ENCODE results near the gene ASS1.

DNA sequence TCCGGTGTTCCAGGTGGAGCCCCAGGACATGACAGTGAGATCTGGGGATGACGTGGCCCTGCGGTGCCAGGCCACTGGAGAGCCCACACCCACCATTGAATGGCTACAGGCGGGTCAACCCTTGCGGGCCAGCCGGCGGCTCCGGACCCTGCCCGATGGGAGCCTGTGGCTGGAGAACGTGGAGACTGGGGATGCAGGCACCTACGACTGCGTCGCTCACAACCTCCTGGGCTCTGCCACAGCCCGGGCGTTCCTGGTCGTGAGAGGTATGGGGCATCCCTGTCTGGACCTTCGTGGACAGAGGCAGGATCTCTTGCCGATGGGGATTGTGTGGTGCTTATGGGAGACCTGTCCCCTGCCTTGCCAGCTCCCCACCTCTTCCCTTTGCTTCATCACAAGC is 26.0 kb upstream of the ASS1 start:
- no peak for TF ChIP-seq TAF1 (CRISPR knock-in tag; IDR thresholded peaks at IDR 0.05)
- TF ChIP-seq, protein P1, sequence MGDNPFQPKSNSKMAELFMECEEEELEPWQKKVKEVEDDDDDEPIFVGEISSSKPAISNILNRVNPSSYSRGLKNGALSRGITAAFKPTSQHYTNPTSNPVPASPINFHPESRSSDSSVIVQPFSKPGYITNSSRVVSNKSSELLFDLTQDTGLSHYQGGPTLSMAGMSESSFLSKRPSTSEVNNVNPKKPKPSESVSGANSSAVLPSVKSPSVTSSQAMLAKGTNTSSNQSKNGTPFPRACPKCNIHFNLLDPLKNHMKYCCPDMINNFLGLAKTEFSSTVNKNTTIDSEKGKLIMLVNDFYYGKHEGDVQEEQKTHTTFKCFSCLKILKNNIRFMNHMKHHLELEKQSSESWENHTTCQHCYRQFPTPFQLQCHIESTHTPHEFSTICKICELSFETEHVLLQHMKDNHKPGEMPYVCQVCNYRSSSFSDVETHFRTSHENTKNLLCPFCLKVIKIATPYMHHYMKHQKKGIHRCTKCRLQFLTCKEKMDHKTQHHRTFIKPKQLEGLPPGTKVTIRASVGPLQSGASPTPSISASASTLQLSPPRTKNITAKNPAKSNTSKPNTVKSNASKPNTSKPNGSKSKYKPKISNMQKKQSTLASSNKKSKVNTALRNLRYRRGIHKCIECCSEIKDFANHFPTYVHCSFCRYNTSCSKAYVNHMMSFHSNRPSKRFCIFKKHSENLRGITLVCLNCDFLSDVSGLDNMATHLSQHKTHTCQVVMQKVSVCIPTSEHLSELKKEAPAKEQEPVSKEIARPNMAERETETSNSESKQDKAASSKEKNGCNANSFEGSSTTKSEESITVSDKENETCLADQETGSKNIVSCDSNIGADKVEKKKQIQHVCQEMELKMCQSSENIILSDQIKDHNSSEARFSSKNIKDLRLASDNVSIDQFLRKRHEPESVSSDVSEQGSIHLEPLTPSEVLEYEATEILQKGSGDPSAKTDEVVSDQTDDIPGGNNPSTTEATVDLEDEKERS (CRISPR knock-in tag; IDR thresholded peaks at IDR 0.05) = no peak
- TF ChIP-seq NFIC (IDR thresholded peaks at IDR 0.05; ENCODE audit: low read length) = no peak
- TF ChIP-seq SIX1 (CRISPR knock-in tag; IDR thresholded peaks at IDR 0.05; ENCODE audit: borderline replicate concordance) = no peak
- TF ChIP-seq ZNF253 (CRISPR knock-in tag; IDR thresholded peaks at IDR 0.05; ENCODE audit: borderline replicate concordance) = no peak
- TF ChIP-seq REPIN1 (CRISPR knock-in tag; IDR thresholded peaks at IDR 0.05; ENCODE audit: borderline replicate concordance, low read depth) = no peak
- TF ChIP-seq CENPBD1 (CRISPR knock-in tag; IDR thresholded peaks at IDR 0.05; ENCODE audit: borderline replicate concordance, low read depth) = no peak
- no peak for TF ChIP-seq POLR2AphosphoS5 (IDR thresholded peaks at IDR 0.05; ENCODE audit: low read depth, low read length)
- no peak for TF ChIP-seq SIN3A (IDR thresholded peaks at IDR 0.05; ENCODE audit: borderline replicate concordance, low read depth, low read length)

Data from HepG2 (cell line).